HG03060 (cell line): Measurements from ENCODE around the gene HDAC9.

ENCODE experiments used
- ATAC-seq: cut with Tn5 transposase; IDR thresholded peaks from one replicate; pipeline ENCODE4 v1.9.1; 2021; ENCODE audit warnings: low read depth, moderate number of reproducible peaks; ENCODE audit not compliant: unreplicated experiment

The HDAC9 gene

DNA sequence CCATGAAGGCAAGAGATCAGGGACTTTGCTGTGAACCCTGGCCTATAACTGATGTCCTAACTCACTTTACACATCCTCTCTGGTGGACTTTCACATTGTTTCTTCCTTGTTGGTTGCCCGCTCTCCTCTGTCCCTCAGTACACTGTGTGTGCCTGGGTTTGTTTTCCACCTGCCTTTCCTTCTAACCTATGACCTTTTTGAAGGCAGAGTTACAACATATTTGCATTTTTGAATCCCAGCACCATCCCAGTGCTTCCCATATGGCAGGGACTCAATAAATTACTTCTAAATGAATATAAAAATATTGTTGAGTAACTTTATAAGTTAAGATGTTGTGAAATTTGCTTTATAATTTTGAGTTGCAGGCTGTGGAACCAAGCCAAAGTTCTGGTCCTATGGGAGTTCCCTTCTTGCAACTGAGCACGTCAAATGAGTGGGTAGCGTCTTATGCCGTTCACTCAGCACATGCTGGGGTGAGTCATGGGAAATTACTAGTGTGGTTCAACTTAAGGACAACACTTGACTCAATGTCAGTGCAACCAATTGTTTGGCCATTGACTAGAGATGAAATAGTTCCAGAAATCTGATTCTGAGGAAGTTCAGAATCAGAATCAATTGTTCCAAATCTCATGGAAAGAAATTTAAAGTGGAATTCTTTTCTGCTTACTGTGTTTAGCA is 370.9 kb downstream of the HDAC9 start:
- ATAC-seq, result peak; percentile 68

GRCh38 chr7:18872344-18872743 is 376.8 kb downstream of the HDAC9 start:
- no peak for ATAC-seq

- no peak for ATAC-seq
These were observed 378.3 kb downstream of the HDAC9 start for GRCh38 chr7:18873734-18874336.

GRCh38 chr7:18874880-18875279 is 379.3 kb downstream of the HDAC9 start:
- ATAC-seq, result no peak

DNA sequence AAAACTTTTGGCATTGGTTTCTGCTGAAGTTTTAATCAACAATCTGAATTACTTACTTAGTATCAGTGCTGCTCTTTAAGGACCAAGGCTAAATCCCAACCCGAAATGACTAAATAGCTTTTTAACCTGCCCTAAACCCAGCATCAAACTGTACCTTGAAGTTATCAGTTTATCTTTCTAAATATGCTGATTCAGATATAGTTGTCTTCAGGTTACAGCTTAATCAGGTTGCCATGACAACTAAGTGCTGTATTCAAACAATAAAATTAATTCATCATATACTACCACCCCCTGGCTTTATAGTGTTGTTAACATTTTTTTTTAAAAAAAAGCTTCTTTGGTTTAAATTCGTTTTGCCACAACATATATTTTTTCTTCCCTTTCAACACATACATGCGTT is 382.3 kb downstream of the HDAC9 start:
- no peak for ATAC-seq

DNA sequence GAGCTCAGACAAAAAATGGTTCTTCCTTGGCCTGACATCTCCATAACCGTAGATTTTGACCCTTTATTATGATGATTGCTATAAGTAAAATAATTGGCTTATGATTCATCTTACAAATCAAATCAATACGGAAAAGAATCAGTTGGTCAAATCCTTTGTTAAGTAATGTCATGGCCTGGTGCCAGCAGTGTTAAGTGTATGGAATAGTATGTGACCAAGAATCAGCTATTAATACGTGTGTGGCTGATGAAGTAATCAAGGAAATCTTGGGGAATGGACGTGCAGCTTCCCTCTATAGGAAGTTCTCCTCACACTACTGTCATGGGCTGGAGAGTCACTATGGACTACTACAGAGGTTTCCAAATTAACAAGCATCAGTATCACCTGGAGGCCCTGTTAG is 391.3 kb downstream of the HDAC9 start:
- ATAC-seq, result no peak

- no peak for ATAC-seq
These were observed 393.9 kb downstream of the HDAC9 start for GRCh38 chr7:18889436-18889835.

GRCh38 chr7:18890134-18890533 is 394.6 kb downstream of the HDAC9 start:
- ATAC-seq, result no peak

GRCh38 chr7:18890885-18891621 is 395.5 kb downstream of the HDAC9 start:
- no peak for ATAC-seq

- ATAC-seq, result no peak
These were observed 397.6 kb downstream of the HDAC9 start for GRCh38 chr7:18893156-18893555.

- ATAC-seq, result no peak
These were observed 398.6 kb downstream of the HDAC9 start for GRCh38 chr7:18894155-18894554.

DNA sequence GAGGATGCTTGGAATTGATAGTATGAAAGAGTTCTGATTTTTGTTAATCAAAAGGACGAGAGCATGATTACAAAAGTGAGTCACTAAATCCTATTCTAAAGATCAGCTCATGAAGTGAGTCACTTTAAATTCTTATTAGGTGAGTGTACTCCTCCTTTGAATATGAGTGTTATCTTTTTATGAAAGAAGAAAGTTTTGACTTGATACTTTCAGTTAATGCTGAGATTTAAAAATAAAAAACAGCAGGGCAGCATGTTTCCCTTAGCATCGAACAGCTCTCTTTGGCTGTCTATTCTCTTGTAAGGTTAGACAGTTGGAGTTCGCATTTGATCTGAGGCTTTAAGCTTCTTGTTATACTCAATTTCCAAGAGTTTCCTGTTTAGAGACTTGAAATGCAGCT is 399.9 kb downstream of the HDAC9 start:
- ATAC-seq, result no peak

GRCh38 chr7:18896343-18896975 is 400.9 kb downstream of the HDAC9 start:
- no peak for ATAC-seq

GRCh38 chr7:18900236-18900635 is 404.7 kb downstream of the HDAC9 start:
- no peak for ATAC-seq

DNA sequence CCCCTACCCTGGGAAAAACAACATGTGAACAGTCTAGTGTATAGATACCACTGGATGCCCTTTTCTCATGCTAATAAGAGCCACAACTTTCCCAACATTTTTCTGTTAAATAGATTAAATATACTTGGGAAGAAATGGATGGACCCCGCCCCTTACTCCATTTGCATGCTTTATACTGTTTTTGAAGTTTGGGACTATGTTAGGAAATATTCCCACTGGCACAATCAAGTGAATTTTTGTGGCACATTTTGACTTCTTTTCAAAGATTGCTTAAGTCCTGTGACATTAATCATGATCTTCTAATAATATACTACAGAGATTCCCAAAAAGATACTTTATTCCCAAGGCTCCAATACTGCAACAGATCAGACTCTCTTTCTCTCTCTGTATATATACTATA is 405.3 kb downstream of the HDAC9 start:
- no peak for ATAC-seq

DNA sequence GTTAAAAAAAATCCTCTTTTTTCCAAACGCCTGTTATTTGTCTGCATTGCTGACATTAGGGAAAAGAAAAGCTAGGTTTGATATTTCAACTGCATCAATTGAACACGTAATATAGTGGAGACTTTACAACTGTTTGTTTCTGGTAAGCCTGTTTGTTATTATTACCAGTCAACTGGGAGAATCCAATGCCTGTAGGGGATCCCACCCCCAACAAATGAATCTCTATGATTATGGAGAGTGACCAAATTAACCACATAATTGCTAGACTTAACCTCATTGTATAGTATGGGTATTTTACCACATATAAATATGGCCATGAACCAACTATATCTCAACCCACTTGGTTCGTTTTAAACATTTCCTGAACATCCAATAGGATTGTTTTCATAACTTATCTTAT is 405.8 kb downstream of the HDAC9 start:
- no peak for ATAC-seq

GRCh38 chr7:18901982-18902421 is 406.5 kb downstream of the HDAC9 start:
- no peak for ATAC-seq

DNA sequence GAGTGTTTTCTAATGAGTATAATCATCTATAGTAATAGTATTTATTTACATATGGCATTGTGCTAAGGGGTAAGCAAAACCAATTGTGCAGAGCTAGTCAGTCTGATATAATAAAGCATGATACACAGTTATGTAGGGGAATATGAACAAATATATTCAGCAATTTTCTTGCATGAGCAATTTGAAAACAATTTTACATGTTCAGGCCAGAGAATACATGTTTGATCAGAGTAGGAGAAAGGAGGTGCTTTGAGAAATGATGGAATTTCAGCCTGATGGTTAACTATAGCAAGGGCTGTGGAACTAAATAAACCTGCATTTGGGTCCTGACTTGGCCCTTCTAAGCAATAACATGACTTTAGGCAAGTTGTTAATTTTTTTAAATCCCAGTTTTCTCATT is 407.3 kb downstream of the HDAC9 start:
- ATAC-seq, result no peak

- no peak for ATAC-seq
These were observed 408.1 kb downstream of the HDAC9 start for GRCh38 chr7:18903695-18904094.

DNA sequence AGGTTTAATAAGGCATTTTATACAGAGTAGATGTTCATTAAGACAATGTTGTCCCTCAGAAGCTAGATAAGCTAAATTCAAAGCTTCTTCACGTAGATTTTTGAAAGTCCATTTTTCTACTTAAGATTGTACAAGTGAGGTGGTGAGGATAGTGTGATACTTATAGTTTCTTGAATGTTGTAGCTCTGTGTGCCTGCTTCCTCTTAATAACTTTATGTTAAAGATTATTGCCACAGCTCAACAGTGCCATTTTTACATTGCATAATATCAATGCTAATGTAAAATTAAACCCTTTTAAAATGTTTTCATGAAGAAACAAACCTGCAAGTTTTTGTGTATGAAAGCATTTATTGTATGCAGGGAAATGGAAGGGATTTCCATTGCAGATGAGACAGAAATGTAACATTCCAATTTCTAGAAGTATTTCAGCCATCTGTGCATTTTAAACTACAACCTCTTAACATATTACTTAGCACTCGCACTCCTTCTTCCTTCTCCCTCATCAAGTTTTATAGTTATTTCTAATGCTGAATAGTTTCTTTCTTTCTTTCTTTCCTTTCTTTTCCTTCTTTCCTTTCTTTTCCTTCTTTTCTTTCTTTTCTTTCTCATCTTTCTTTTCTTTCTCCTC is 409.9 kb downstream of the HDAC9 start:
- ATAC-seq, result no peak

- ATAC-seq, result no peak
These were observed 411.4 kb downstream of the HDAC9 start for GRCh38 chr7:18906901-18907300.
